ENCODE measurements around the gene ERI3. TPM values are rescaled to one million over a fixed set of nuclear protein-coding genes. Genes with fewer than 3 reads are reported as not detected.

ERI3 gene
- total RNA-seq, 1 donor from 2014 or later: 96.1 TPM

DNA sequence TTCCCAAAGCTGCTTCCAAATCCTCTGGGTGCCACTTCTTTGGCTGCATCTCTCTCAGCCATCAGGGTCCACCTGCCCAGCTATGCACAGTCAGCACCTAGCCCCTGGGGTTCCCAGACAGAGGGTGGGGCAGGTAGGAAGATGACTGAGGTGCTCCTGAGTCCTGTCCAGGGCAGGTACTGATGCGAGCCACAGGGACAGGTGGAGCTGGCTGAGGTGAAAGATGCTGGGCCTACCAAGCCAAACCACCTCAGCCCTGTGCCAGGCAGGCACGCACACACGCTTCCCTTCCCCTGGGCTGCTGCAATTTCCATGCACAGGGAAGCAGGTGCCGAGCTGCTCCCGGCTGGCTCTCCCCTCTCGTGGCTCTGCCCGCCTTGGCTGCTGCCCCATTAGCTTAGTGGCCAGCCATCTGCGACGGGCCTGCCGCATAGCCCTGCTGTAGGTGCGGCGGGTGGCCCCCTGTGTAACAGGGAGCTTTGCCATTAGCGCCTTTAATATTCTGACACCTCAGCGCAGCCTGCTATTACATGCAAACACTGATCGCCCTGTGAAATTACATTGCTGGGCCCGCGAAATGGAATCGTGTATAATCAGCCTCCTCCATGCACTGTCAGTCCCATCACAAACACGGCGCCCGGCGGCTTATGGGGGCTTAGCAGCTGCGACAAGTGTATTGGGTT is 102.9 kb downstream of the ERI3 start:
- no peaks in the 10 kb centered on the region for H3K9me3 Mint-ChIP-seq (ENCODE audit: low read depth)
- H3K4me1 Mint-ChIP-seq (ENCODE audit: low read depth): peaks cover 2% of the 10 kb centered on the region
- TF ChIP-seq, protein P1, sequence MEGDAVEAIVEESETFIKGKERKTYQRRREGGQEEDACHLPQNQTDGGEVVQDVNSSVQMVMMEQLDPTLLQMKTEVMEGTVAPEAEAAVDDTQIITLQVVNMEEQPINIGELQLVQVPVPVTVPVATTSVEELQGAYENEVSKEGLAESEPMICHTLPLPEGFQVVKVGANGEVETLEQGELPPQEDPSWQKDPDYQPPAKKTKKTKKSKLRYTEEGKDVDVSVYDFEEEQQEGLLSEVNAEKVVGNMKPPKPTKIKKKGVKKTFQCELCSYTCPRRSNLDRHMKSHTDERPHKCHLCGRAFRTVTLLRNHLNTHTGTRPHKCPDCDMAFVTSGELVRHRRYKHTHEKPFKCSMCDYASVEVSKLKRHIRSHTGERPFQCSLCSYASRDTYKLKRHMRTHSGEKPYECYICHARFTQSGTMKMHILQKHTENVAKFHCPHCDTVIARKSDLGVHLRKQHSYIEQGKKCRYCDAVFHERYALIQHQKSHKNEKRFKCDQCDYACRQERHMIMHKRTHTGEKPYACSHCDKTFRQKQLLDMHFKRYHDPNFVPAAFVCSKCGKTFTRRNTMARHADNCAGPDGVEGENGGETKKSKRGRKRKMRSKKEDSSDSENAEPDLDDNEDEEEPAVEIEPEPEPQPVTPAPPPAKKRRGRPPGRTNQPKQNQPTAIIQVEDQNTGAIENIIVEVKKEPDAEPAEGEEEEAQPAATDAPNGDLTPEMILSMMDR (IDR thresholded peaks at IDR 0.05; ENCODE audit: unreplicated experiment): no peak
- H3K27me3 Mint-ChIP-seq: no peaks in the 10 kb centered on the region
- H3K36me3 Mint-ChIP-seq (ENCODE audit: insufficient read depth): peaks cover 4% of the 10 kb centered on the region
- H3K27ac Mint-ChIP-seq: no peak overlapping the region
- DNase-seq (ENCODE audit: low spot score, unreplicated experiment): no peak
- H3K4me3 Mint-ChIP-seq (ENCODE audit: low read depth): no peak overlapping the region

- Mint-ChIP-seq H3K4me1 (ENCODE audit: low read depth) (peaks cover 2% of the 10 kb centered on the region), H3K27ac (no peak overlapping the region), H3K4me3 (ENCODE audit: low read depth) (no peak overlapping the region), H3K27me3 (no peaks in the 10 kb centered on the region), H3K9me3 (ENCODE audit: low read depth) (no peaks in the 10 kb centered on the region), H3K36me3 (ENCODE audit: insufficient read depth) (peaks cover 8% of the 10 kb centered on the region)
- no peak for DNase-seq (ENCODE audit: low spot score, unreplicated experiment)
- TF ChIP-seq, protein P1 (IDR thresholded peaks at IDR 0.05; ENCODE audit: unreplicated experiment): no peak
Observed at GRCh38 chr1:44251486-44251885, 103.6 kb downstream of the ERI3 start.

DNA sequence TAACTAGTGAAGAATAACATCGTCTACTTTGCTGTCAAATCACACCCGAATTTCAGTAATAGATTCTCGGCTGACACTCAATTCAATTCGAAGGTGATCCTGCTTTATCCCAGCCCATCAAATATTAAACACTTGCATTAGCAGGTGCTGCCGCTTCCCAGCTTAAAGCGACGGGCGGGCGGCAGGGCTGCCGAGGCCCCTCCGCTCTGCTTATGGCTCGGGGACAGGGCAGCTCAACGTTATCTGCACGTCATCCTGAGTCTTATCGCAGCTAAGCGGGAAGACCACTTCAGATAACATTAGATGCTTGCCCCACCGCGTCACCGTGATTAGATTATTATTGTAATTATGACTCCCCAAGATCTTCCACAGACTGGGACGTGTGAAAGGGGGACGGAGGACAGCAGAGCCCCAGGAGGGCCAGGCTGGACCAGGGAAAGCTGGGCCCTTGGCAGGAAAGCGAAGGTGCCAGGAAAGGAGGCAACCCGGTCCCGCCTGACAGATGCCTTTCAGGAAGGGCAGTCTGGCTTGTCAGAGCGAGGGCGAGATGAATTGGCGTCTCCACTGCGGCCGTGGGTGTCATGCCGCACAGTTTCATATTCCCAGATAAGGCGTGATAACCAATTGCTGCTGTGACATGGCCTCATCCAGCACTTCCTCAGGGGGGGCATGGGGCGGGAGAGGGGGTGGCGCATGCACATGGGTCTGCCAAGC is 104.8 kb downstream of the ERI3 start:
- Mint-ChIP-seq H3K4me3 (ENCODE audit: low read depth) (no peak overlapping the region), H3K27me3 (no peaks in the 10 kb centered on the region), H3K27ac (no peak overlapping the region)

DNA sequence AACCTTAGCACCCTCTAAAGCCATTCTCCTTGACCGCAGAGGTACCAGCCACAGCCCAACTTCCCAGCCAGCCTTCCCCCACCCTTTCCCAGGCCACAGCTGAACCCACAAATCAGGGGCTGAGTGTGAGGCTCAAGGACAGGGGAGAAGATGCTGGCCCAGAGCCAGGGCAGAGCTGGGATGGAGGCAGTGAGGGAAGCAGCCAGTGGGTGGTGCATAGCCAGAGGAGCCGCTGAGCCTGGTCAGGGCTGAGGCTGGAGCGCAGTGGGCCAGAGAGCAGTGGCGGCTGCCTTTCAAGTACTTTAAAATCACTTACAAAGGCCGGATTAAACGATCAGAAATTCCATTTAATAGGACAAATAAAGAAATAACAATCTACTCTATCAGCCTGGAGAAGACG is 105.5 kb downstream of the ERI3 start:
- no peak overlapping the region for H3K4me3 Mint-ChIP-seq (ENCODE audit: low read depth)
- DNase-seq (ENCODE audit: low spot score, unreplicated experiment): no peak
- TF ChIP-seq, protein P1 (IDR thresholded peaks at IDR 0.05; ENCODE audit: unreplicated experiment): no peak
- H3K27ac Mint-ChIP-seq: no peak overlapping the region
- H3K27me3 Mint-ChIP-seq: no peaks in the 10 kb centered on the region
- no peaks in the 10 kb centered on the region for H3K9me3 Mint-ChIP-seq (ENCODE audit: low read depth)
- peaks cover 10% of the 10 kb centered on the region for H3K36me3 Mint-ChIP-seq (ENCODE audit: insufficient read depth)
- peaks cover 2% of the 10 kb centered on the region for H3K4me1 Mint-ChIP-seq (ENCODE audit: low read depth)

More for the DNA sequence above, 104.8 kb downstream of the ERI3 start:
- Mint-ChIP-seq H3K9me3 (ENCODE audit: low read depth) (no peaks in the 10 kb centered on the region), H3K4me1 (ENCODE audit: low read depth) (peaks cover 2% of the 10 kb centered on the region), H3K36me3 (ENCODE audit: insufficient read depth) (peaks cover 8% of the 10 kb centered on the region)
- TF ChIP-seq, protein P1 (IDR thresholded peaks at IDR 0.05; ENCODE audit: unreplicated experiment): no peak
- no peak for DNase-seq (ENCODE audit: low spot score, unreplicated experiment)

- Mint-ChIP-seq H3K4me3 (ENCODE audit: low read depth) (no peak overlapping the region), H3K27ac (no peak overlapping the region), H3K36me3 (ENCODE audit: insufficient read depth) (peaks cover 12% of the 10 kb centered on the region), H3K4me1 (ENCODE audit: low read depth) (peaks cover 6% of the 10 kb centered on the region), H3K9me3 (ENCODE audit: low read depth) (no peaks in the 10 kb centered on the region), H3K27me3 (no peaks in the 10 kb centered on the region)
- no peak for DNase-seq (ENCODE audit: low spot score, unreplicated experiment)
- TF ChIP-seq, protein P1 (IDR thresholded peaks at IDR 0.05; ENCODE audit: unreplicated experiment): no peak
Observed at GRCh38 chr1:44246806-44247205, 108.3 kb downstream of the ERI3 start.

Measured in progenitor cell of endocrine pancreas (in vitro differentiated cells).